HG03354 (cell line): ENCODE data around the gene RBBP5.

Experiments used
- ATAC-seq: cut with Tn5 transposase; IDR thresholded peaks from one replicate; pipeline ENCODE4 v1.9.1; 2021; ENCODE audit warnings: mild to moderate bottlenecking; ENCODE audit not compliant: unreplicated experiment, poor library complexity, severe bottlenecking

RBBP5 gene

GRCh38 chr1:205076245-205076761 is 45.5 kb downstream of the RBBP5 start:
- ATAC-seq, result no peak

- ATAC-seq, result no peak
These were observed 46.1 kb downstream of the RBBP5 start for GRCh38 chr1:205075642-205076155.

GRCh38 chr1:205074513-205074912 is 47.3 kb downstream of the RBBP5 start:
- no peak for ATAC-seq

- no peak for ATAC-seq
These were observed 47.7 kb downstream of the RBBP5 start for GRCh38 chr1:205074084-205074483.

GRCh38 chr1:205073511-205073910 is 48.3 kb downstream of the RBBP5 start:
- ATAC-seq, result no peak

- ATAC-seq, result no peak
These were observed 48.9 kb downstream of the RBBP5 start for GRCh38 chr1:205072881-205073280.

GRCh38 chr1:205072286-205072685 is 49.5 kb downstream of the RBBP5 start:
- no peak for ATAC-seq

- ATAC-seq, result no peak
These were observed 50.0 kb downstream of the RBBP5 start for GRCh38 chr1:205071801-205072200.

- no peak for ATAC-seq
These were observed 50.8 kb downstream of the RBBP5 start for GRCh38 chr1:205071028-205071409.

GRCh38 chr1:205069371-205070125 is 52.2 kb downstream of the RBBP5 start:
- ATAC-seq, result no peak

- no peak for ATAC-seq
These were observed 53.2 kb downstream of the RBBP5 start for GRCh38 chr1:205068457-205069040.

- no peak for ATAC-seq
These were observed 53.8 kb downstream of the RBBP5 start for GRCh38 chr1:205068001-205068400.

GRCh38 chr1:205067031-205067430 is 54.7 kb downstream of the RBBP5 start:
- ATAC-seq, result no peak

- ATAC-seq, result no peak
These were observed 55.5 kb downstream of the RBBP5 start for GRCh38 chr1:205066141-205066818.

GRCh38 chr1:205065666-205066065 is 56.1 kb downstream of the RBBP5 start:
- ATAC-seq, result no peak

GRCh38 chr1:205064741-205065316 is 56.9 kb downstream of the RBBP5 start:
- ATAC-seq, result no peak

- ATAC-seq, result no peak
These were observed 57.5 kb downstream of the RBBP5 start for GRCh38 chr1:205064301-205064700.

GRCh38 chr1:205062895-205063294 is 58.9 kb downstream of the RBBP5 start:
- no peak for ATAC-seq

GRCh38 chr1:205062319-205062718 is 59.5 kb downstream of the RBBP5 start:
- ATAC-seq, result no peak

GRCh38 chr1:205061665-205062069 is 60.1 kb downstream of the RBBP5 start:
- no peak for ATAC-seq
